Ectodermal cell (in vitro differentiated cells): ENCODE measurements around the gene MCTP2.

Experiments used
- H3K27ac ChIP-seq: 2 replicates; pipeline ENCODE4 v1.7.0; 2013; ENCODE audit warnings: mild to moderate bottlenecking, low read depth, low read length; ENCODE audit not compliant: insufficient read depth, poor library complexity, severe bottlenecking
- H3K27me3 ChIP-seq: 2 replicates; pipeline ENCODE4 v1.7.0; 2013; ENCODE audit warnings: mild to moderate bottlenecking, low read length; ENCODE audit not compliant: insufficient read depth, control insufficient read depth, poor library complexity, severe bottlenecking
- H3K36me3 ChIP-seq: one replicate; pipeline ENCODE4 v1.7.0; 2013; ENCODE audit warnings: low read length; ENCODE audit not compliant: control insufficient read depth, insufficient read depth
- H3K4me1 ChIP-seq: one replicate; pipeline ENCODE4 v1.7.0; 2013; ENCODE audit warnings: low read length; ENCODE audit not compliant: control insufficient read depth, insufficient read depth
- H3K4me3 ChIP-seq: 2 replicates; pipeline ENCODE4 v1.7.0; 2013; ENCODE audit warnings: low read depth, low read length, control low read depth; ENCODE audit not compliant: insufficient read depth
- H3K9me3 ChIP-seq: 2 replicates; pipeline ENCODE4 v1.7.0; 2013; ENCODE audit warnings: mild to moderate bottlenecking, low read length, moderate library complexity; ENCODE audit not compliant: control insufficient read depth
- WGBS, 2 experiments: methylation state at CpG; one replicate each; pipeline ENCODE4 v1.1.7; 2013; ENCODE audit warnings: missing lambda C conversion rate in 2 of 2; 5-methylcytosine and 5-hydroxymethylcytosine counted together

The MCTP2 gene

GRCh38 chr15:94404733-94405283 lies 173.4 kb downstream of the MCTP2 start:
- H3K27me3 ChIP-seq, result no peaks in the 10 kb centered on the region
- no peak overlapping the region for H3K27ac ChIP-seq
- no peaks in the 10 kb centered on the region for H3K4me1 ChIP-seq
- H3K9me3 ChIP-seq, result no peaks in the 10 kb centered on the region
- H3K36me3 ChIP-seq, result no peaks in the 10 kb centered on the region
- WGBS, 2 experiments, result 83 to 84% methylated on average over 9 of the region's 9 CpGs
- no peak overlapping the region for H3K4me3 ChIP-seq

- 40 to 41% methylated on average over 5 of the region's 5 CpGs for WGBS, 2 experiments
- Histone ChIP-seq H3K27me3 (no peaks in the 10 kb centered on the region), H3K36me3 (no peaks in the 10 kb centered on the region), H3K4me1 (peaks cover 11% of the 10 kb centered on the region), H3K4me3 (no peak overlapping the region), H3K27ac (no peak overlapping the region), H3K9me3 (no peaks in the 10 kb centered on the region)
Observed at GRCh38 chr15:94411285-94411684, 179.9 kb downstream of the MCTP2 start.

GRCh38 chr15:94411846-94412245 lies 180.5 kb downstream of the MCTP2 start:
- Histone ChIP-seq H3K36me3 (no peaks in the 10 kb centered on the region), H3K27ac (no peak overlapping the region), H3K4me1 (peaks cover 11% of the 10 kb centered on the region), H3K4me3 (no peak overlapping the region), H3K27me3 (no peaks in the 10 kb centered on the region), H3K9me3 (no peaks in the 10 kb centered on the region)
- WGBS, 2 experiments, result 95 to 100% methylated on average over 1 to 2 of the region's 2 CpGs

- Histone ChIP-seq H3K4me3 (no peak overlapping the region), H3K9me3 (no peaks in the 10 kb centered on the region), H3K27me3 (no peaks in the 10 kb centered on the region), H3K27ac (no peak overlapping the region), H3K36me3 (no peaks in the 10 kb centered on the region), H3K4me1 (peaks cover 11% of the 10 kb centered on the region)
- WGBS, 2 experiments, result 42 to 48% methylated on average over 3 to 4 of the region's 6 CpGs
Observed at GRCh38 chr15:94412979-94413746, 181.8 kb downstream of the MCTP2 start.

GRCh38 chr15:94414916-94415315 lies 183.6 kb downstream of the MCTP2 start:
- Histone ChIP-seq H3K27me3 (no peaks in the 10 kb centered on the region), H3K27ac (no peak overlapping the region), H3K36me3 (no peaks in the 10 kb centered on the region), H3K4me1 (peaks cover 11% of the 10 kb centered on the region), H3K9me3 (no peaks in the 10 kb centered on the region), H3K4me3 (no peak overlapping the region)
- WGBS, 2 experiments, result 87 to 97% methylated on average over 2 of the region's 2 CpGs

GRCh38 chr15:94416267-94416666 lies 184.9 kb downstream of the MCTP2 start:
- no peak overlapping the region for H3K27ac ChIP-seq
- H3K4me3 ChIP-seq, result no peak overlapping the region
- H3K9me3 ChIP-seq, result no peaks in the 10 kb centered on the region
- no peaks in the 10 kb centered on the region for H3K36me3 ChIP-seq
- no peaks in the 10 kb centered on the region for H3K27me3 ChIP-seq
- H3K4me1 ChIP-seq, result peaks cover 9% of the 10 kb centered on the region
- 94 to 96% methylated on average over 5 to 7 of the region's 7 CpGs for WGBS, 2 experiments

- H3K27ac ChIP-seq, result no peak overlapping the region
- no peaks in the 10 kb centered on the region for H3K36me3 ChIP-seq
- 90 to 98% methylated on average over 1 to 2 of the region's 3 CpGs for WGBS, 2 experiments
- H3K4me3 ChIP-seq, result no peak overlapping the region
- peaks cover 4% of the 10 kb centered on the region for H3K4me1 ChIP-seq
- no peaks in the 10 kb centered on the region for H3K27me3 ChIP-seq
- H3K9me3 ChIP-seq, result no peaks in the 10 kb centered on the region
Observed at GRCh38 chr15:94416820-94417219, 185.5 kb downstream of the MCTP2 start.

- Histone ChIP-seq H3K27ac (no peak overlapping the region), H3K9me3 (no peaks in the 10 kb centered on the region), H3K4me3 (no peak overlapping the region), H3K4me1 (no peaks in the 10 kb centered on the region), H3K27me3 (no peaks in the 10 kb centered on the region), H3K36me3 (no peaks in the 10 kb centered on the region)
- 94 to 96% methylated on average over 12 of the region's 12 CpGs for WGBS, 2 experiments
Observed at GRCh38 chr15:94417501-94418293, 186.3 kb downstream of the MCTP2 start.

GRCh38 chr15:94421706-94422105 lies 190.3 kb downstream of the MCTP2 start:
- whole genome bisulfite sequencing, 2 experiments, result 60 to 82% methylated on average over 1 of the region's 1 CpG

GRCh38 chr15:94432279-94432678 lies 200.9 kb downstream of the MCTP2 start:
- H3K27me3 ChIP-seq, result no peaks in the 10 kb centered on the region
- no peak overlapping the region for H3K27ac ChIP-seq
- H3K4me1 ChIP-seq, result no peaks in the 10 kb centered on the region
- H3K4me3 ChIP-seq, result no peak overlapping the region
- no CpG with 5 or more reads among the region's 1 CpG for WGBS, 2 experiments
- H3K9me3 ChIP-seq, result peaks cover 2% of the 10 kb centered on the region
- H3K36me3 ChIP-seq, result no peaks in the 10 kb centered on the region

More at GRCh38 chr15:94421706-94422105, 190.3 kb downstream of the MCTP2 start:
- H3K36me3 ChIP-seq, result no peaks in the 10 kb centered on the region
- H3K9me3 ChIP-seq, result no peaks in the 10 kb centered on the region
- H3K4me1 ChIP-seq, result no peaks in the 10 kb centered on the region
- no peaks in the 10 kb centered on the region for H3K27me3 ChIP-seq
- H3K27ac ChIP-seq, result no peak overlapping the region
- no peak overlapping the region for H3K4me3 ChIP-seq
